ENCODE measurements around the gene SMG6.

GRCh38 chr17:2089021-2089422, 214.6 kb downstream of the SMG6 start:
- TF ChIP-seq CTCF (IDR thresholded peaks at IDR 0.05) (no peak), ZFX (IDR thresholded peaks at IDR 0.05; ENCODE audit: borderline replicate concordance) (no peak)

Measured in 22Rv1 (cell line).